Measurements from ENCODE around the gene SOX30.

SOX30 gene

DNA sequence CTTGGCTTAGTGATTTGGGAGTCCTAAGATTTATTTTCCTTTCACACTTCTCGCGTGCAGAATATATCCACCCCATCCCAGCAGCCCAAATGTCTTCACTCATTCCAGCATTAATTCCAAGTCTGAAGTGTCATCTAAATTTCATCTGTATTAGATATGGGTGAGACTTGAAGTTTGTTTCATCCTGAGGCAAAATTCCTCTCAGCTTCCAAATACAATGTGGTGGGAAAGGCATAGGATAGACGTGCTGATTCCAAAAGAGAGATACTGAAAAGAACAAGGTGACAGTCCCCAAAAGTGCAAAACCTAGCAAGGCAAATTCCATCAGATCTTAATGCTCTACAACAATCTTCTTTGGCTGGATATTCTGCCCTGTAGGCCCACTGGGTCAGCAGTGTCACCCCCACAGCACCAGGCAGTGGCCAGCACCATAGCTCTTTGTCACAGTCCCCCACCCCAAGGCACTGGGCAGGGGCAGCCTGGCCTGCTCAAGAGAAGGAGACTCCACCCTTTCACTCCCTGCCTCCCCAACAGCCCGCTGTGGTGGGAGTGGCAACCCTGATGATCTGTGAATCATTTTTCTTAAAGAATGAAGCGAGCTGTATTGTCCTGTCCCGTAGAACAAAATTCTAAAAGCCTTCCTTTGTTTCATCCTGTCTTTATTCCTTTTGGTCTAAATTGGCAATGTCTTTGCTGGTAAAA lies 74.0 kb downstream of the SOX30 start:
- FAIRE-seq (no peak), DNase-seq (ENCODE audit: low spot score) (no peak)

DNA sequence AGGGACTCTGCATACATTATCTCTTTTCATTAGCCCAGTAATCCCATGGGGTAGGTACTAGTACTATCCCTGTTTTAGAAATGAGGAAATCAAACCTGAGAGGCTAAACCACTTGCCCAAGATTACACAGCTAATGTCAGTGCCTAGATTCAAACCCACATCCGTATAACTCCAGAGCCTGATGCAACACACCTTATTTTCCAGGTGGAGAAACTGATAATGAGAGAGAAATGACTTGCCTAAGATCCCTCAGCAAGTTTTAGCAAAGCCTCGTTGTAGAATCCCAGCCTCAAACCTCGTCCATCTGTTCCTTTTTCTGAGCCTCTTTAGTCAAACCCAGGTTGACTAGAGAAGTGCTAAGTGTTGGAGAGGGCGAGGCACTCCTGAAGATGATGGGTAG lies 75.6 kb downstream of the SOX30 start:
- FAIRE-seq, result no peak
- no peak for DNase-seq (ENCODE audit: low spot score)

Data from urothelium cell line (cell line).